HepG2 (cell line): Measurements from ENCODE around the gene CAD. TPM values are rescaled to one million over a fixed set of nuclear protein-coding genes. Genes with fewer than 3 reads are reported as not detected.

ENCODE experiments used
- ATAC-seq: fragments of 200-7000 bp; cut with Tn5 transposase; 3 replicates; pipeline ENCODE4 v1.9.1; 2020; ENCODE audit warnings: mild to moderate bottlenecking, moderate library complexity
- BruUV-seq: library from RNA; stranded (reverse); fragments of 400-500 nt; replicated peaks from 2 replicates; lab custom pipeline; 2021; lab: Mats Ljungman, UMichigan
- CTCF ChIA-PET: fragments of 300-600 bp; formaldehyde crosslinking; extraction: SDS; loops from one replicate; lab custom pipeline; 2021; ENCODE audit warnings: low total read pairs, inconsistent platforms, low intra/inter-chr PET ratio; lab: Yijun Ruan, JAX
- POLR2A ChIA-PET: fragments of 350-600 bp; sonication (Branson Sonifier 250); formaldehyde crosslinking; loops from one replicate; lab custom pipeline; 2020; ENCODE audit warnings: antibody characterized with exemption, inconsistent platforms; lab: Yijun Ruan, JAX
- DNase-seq: peaks from one replicate; pipeline ENCODE4 v3.0.0-alpha.2; 2015; ENCODE audit warnings: low spot score
- FAIRE-seq: peaks from 3 replicates; lab custom pipeline; 2011; peaks lifted over from hg19 to GRCh38; lab: Jason Lieb, UNC
- H2AFZ ChIP-seq: one replicate; pipeline ENCODE4 v1.6.1; 2011; ENCODE audit warnings: low read length, inconsistent platforms
- H3K27ac ChIP-seq: fragments of 300-600 bp; 3 replicates; pipeline ENCODE4 v1.8.0; 2011; ENCODE audit warnings: mixed run types, mild to moderate bottlenecking, mixed read lengths, low read length, inconsistent platforms; ENCODE audit not compliant: insufficient read depth; ENCODE audit errors: extremely low read length
- H3K27me3 ChIP-seq, 2 experiments: fragments of 200-600 bp in 1 of 2; 2 replicates in 1 of 2; 3 replicates in 1 of 2; pipeline versions ENCODE4 v1.6.0 to v1.8.0; 2011; ENCODE audit warnings: low read length in 2 of 2, mild to moderate bottlenecking in 2 of 2, moderate library complexity in 2 of 2, inconsistent platforms in 1 of 2; ENCODE audit not compliant: insufficient read depth in 2 of 2, control insufficient read depth in 1 of 2
- H3K36me3 ChIP-seq, 2 experiments: fragments of 200-600 bp in 1 of 2; replicated peaks in 1 of 2; 2 replicates in 1 of 2; 3 replicates in 1 of 2; pipeline versions ENCODE4 v1.5.1 to v1.8.0; 2011; ENCODE audit warnings: low read length in 2 of 2, inconsistent platforms in 1 of 2; ENCODE audit not compliant: insufficient read depth in 2 of 2, control insufficient read depth in 1 of 2
- H3K4me1 ChIP-seq: 2 replicates; pipeline ENCODE4 v1.5.1; 2012; ENCODE audit warnings: low read length, inconsistent platforms; ENCODE audit not compliant: insufficient read depth
- H3K4me2 ChIP-seq: 2 replicates; pipeline ENCODE4 v1.6.0; 2011; ENCODE audit warnings: low read depth, low read length, inconsistent platforms
- H3K4me3 ChIP-seq, 3 experiments: fragments of 200-600 bp in 1 of 3; sonication (generic), shearing (Covaris generic) in 1 of 3; replicated peaks in 1 of 3; 2 replicates each; pipeline ENCODE4 v1.5.1; 2011 to 2016; ENCODE audit warnings: low read length in 3 of 3, inconsistent platforms in 2 of 3, low read depth in 2 of 3, mild to moderate bottlenecking in 2 of 3, control low read depth in 1 of 3, mixed read lengths in 1 of 3; ENCODE audit not compliant: insufficient read depth in 1 of 3
- H3K79me2 ChIP-seq: one replicate; pipeline ENCODE4 v1.6.1; 2011; ENCODE audit warnings: low read length, inconsistent platforms; ENCODE audit not compliant: insufficient read depth
- H3K9ac ChIP-seq: 2 replicates; pipeline ENCODE4 v1.6.0; 2011; ENCODE audit warnings: mild to moderate bottlenecking, low read depth, low read length, inconsistent platforms; ENCODE audit not compliant: insufficient read depth
- H3K9me3 ChIP-seq: 2 replicates; pipeline ENCODE4 v1.5.1; 2012; ENCODE audit warnings: mild to moderate bottlenecking, low read length
- H4K20me1 ChIP-seq: 2 replicates; pipeline ENCODE4 v1.6.0; 2011; ENCODE audit warnings: inconsistent platforms, mild to moderate bottlenecking, low read length, moderate library complexity; ENCODE audit not compliant: insufficient read depth
- MAFG ChIP-seq: sonication (generic); formaldehyde crosslinking; IDR thresholded peaks from 2 replicates; pipeline ENCODE4 v1.5.1; 2020; ENCODE audit warnings: mild to moderate bottlenecking, missing genetic modification reagents
- RBFOX2 ChIP-seq: fragments of 200-400 bp; formaldehyde crosslinking; IDR thresholded peaks from 2 replicates; pipeline ENCODE4 v1.6.1; 2017; ENCODE audit warnings: low read depth, mild to moderate bottlenecking, low read length
- STAT5B ChIP-seq: sonication (generic); formaldehyde crosslinking; IDR thresholded peaks from 2 replicates; pipeline ENCODE4 v1.4.0; 2020; ENCODE audit warnings: missing genetic modification reagents
- ZNF317 ChIP-seq: sonication (generic); formaldehyde crosslinking; IDR thresholded peaks from 2 replicates; pipeline ENCODE4 v1.5.0; 2020; ENCODE audit warnings: mild to moderate bottlenecking, missing genetic modification reagents
- ZNF546 ChIP-seq: sonication (generic); formaldehyde crosslinking; conservative IDR thresholded peaks from 2 replicates; pipeline ENCODE4 v1.8.1; 2023; ENCODE audit warnings: mild to moderate bottlenecking, missing genetic modification reagents
- WGBS: methylation state at CpG from one replicate; pipeline ENCODE4 v1.1.6; 2017; ENCODE audit warnings: low lambda C conversion rate; 5-methylcytosine and 5-hydroxymethylcytosine counted together
- in situ Hi-C: cut with HindIII; loops from 2 replicates; pipeline ENCODE4 v1.10.0; 2017; ENCODE audit warnings: low pct_unique_long_range_greater_than_20kb; ENCODE audit not compliant: extremely low pct_ligation_motif_present
- intact Hi-C: fragments of 100-400 bp; cut with micrococcal nuclease; formaldehyde crosslinking; loops from one replicate; pipeline ENCODE4 v1.10.0; 2022; ENCODE audit not compliant: unreplicated experiment
- polyA plus RNA-seq, 8 experiments: library from polyadenylated mRNA; depleted of rRNA in 3 of 8; stranded (reverse) in 7 of 8; unstranded in 1 of 8; fragments of >200 nt; fragmentation: Illumina TruSeq in 4 of 8; extraction: Trizol in 4 of 8; gene quantifications; 2 replicates each; pipeline versions ENCODE4 v1.2.1 to v1.2.3, GENCODE V29; 2011 to 2016; ENCODE audit warnings: low read depth in 4 of 8, missing spikeins in 1 of 8, mixed read lengths in 1 of 8; ENCODE audit not compliant: insufficient read depth in 1 of 8
- total RNA-seq, 5 experiments: library from RNA; depleted of rRNA; stranded (reverse); fragments of >200 nt; fragmentation: Illumina TruSeq; extraction: Trizol; gene quantifications; 2 replicates each; pipeline ENCODE4 v1.2.3, GENCODE V29; 2016; ENCODE audit warnings: low read depth in 1 of 5

The CAD gene
- total and polyA plus RNA-seq, 2 of the 13 experiments (the other 11 are each of a cell fraction or from before 2014, with no cell fraction given), result 21.7 to 37.0 TPM

DNA sequence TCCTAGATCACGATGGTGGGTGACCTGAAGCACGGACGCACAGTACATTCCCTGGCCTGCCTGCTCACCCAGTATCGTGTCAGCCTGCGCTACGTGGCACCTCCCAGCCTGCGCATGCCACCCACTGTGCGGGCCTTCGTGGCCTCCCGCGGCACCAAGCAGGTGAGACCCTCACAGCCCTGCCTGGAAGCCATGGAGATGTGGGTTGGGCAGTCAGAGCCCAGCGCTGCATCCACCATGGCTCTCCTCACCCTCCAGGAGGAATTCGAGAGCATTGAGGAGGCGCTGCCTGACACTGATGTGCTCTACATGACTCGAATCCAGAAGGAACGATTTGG lies 25.4 kb downstream of the CAD start:
- ChIA-PET CTCF (no interaction called here), POLR2A (no interaction called here)
- Histone ChIP-seq H4K20me1 (no peaks in the 10 kb centered on the region), H3K79me2 (no peaks in the 10 kb centered on the region), H3K27me3 (no peaks in the 10 kb centered on the region), H3K36me3 (peaks cover 51 to 68% of the 10 kb centered on the region in 2 experiments), H3K9ac (no peak overlapping the region), H3K4me3 (no peak overlapping the region), H3K9me3 (no peaks in the 10 kb centered on the region), H3K4me1 (no peaks in the 10 kb centered on the region), H3K4me2 (no peak overlapping the region), H2AFZ (no peak overlapping the region), H3K27ac (no peak overlapping the region)
- DNase-seq, result no peak
- BruUV-seq, result no TSS peak
- intact Hi-C loops (no loop called here), in situ Hi-C loops (no loop called here)
- ATAC-seq, result no peak
- TF ChIP-seq RBFOX2 (0 out of 2 replicates have a peak, but pooled peaks have one; percentile 26), ZNF317 (CRISPR knock-in tag) (no peak)
- no peak for FAIRE-seq
- 97% methylated on average over 16 of the region's 16 CpGs for WGBS

- no peak for FAIRE-seq
- H3K27me3 ChIP-seq, result no peaks in the 10 kb centered on the region
- 98% methylated on average over 19 of the region's 19 CpGs for WGBS
- no peaks in the 10 kb centered on the region for H3K4me1 ChIP-seq
- peaks cover 43 to 58% of the 10 kb centered on the region in 2 experiments for H3K36me3 ChIP-seq
- no peak overlapping the region for H3K9ac ChIP-seq
- no TSS peak for BruUV-seq
- intact Hi-C loops, result no loop called here
- no peak overlapping the region for H3K4me2 ChIP-seq
- no peak overlapping the region for H2AFZ ChIP-seq
- POLR2A ChIA-PET, result interaction anchor here (0.8 kb wide), 1 partner anchor 36 kb away, joined by 4 read pairs; no protein-coding TSS in a partner anchor
- no peaks in the 10 kb centered on the region for H3K9me3 ChIP-seq
- CTCF ChIA-PET, result no interaction called here
- no peaks in the 10 kb centered on the region for H4K20me1 ChIP-seq
- in situ Hi-C loops, result no loop called here
- no peak for DNase-seq
- H3K27ac ChIP-seq, result no peak overlapping the region
- no peak overlapping the region for H3K4me3 ChIP-seq
- TF ChIP-seq ZNF546 (CRISPR knock-in tag), result no peak
- TF ChIP-seq MAFG (CRISPR knock-in tag), result no peak
- no peak for TF ChIP-seq STAT5B (CRISPR knock-in tag)
- no peaks in the 10 kb centered on the region for H3K79me2 ChIP-seq
- no peak for ATAC-seq
These were observed 26.4 kb downstream of the CAD start for GRCh38 chr2:27243391-27244130.
